ENCODE data around the gene OVOL1. TPM values are rescaled to one million over a fixed set of nuclear protein-coding genes. Genes with fewer than 3 reads are reported as not detected.
"Not testable (repeated sequence)": the region's sequence is repeated elsewhere in the genome, so short reads cannot be mapped to it uniquely, and the experiment has no call there.

Gene OVOL1
- total and polyA plus RNA-seq, 8 donors, result 0.20 to 0.45 (median 0.34) TPM

DNA sequence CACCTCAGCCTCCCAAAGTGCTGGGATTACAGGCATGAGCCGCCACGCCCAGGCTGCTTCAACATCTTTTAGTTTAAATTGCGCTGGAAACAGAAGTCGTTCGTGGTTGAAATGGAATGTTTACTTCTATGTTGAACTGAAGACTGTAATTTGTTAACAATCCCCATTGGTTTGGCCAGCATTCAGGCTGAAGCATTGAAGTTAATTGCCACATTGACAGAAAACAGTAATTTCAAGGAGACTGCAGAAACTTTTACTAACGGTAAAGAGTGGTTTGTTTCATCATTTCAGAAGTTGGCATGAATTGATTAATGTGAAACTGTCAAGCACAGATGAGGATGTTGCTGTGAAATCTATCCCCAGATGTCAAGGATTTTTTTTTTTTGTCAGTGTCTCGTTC lies 20.3 kb upstream of the OVOL1 start:
- DNase-seq (no peak), ATAC-seq (peak; percentile 28)
- H3K27me3 ChIP-seq, result no peaks in the 10 kb centered on the region
- H3K9me3 ChIP-seq, result no peaks in the 10 kb centered on the region
- no peak overlapping the region for H3K4me3 ChIP-seq
- no peak overlapping the region for H3K27ac ChIP-seq
- no peaks in the 10 kb centered on the region for H3K36me3 ChIP-seq
- H3K4me1 ChIP-seq, result peaks cover 0 to 48% of the 10 kb centered on the region in 2 donors
- intact Hi-C loops (cut with DNase I), result no loop called here
- TF ChIP-seq, protein P1, sequence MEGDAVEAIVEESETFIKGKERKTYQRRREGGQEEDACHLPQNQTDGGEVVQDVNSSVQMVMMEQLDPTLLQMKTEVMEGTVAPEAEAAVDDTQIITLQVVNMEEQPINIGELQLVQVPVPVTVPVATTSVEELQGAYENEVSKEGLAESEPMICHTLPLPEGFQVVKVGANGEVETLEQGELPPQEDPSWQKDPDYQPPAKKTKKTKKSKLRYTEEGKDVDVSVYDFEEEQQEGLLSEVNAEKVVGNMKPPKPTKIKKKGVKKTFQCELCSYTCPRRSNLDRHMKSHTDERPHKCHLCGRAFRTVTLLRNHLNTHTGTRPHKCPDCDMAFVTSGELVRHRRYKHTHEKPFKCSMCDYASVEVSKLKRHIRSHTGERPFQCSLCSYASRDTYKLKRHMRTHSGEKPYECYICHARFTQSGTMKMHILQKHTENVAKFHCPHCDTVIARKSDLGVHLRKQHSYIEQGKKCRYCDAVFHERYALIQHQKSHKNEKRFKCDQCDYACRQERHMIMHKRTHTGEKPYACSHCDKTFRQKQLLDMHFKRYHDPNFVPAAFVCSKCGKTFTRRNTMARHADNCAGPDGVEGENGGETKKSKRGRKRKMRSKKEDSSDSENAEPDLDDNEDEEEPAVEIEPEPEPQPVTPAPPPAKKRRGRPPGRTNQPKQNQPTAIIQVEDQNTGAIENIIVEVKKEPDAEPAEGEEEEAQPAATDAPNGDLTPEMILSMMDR (IDR thresholded peaks at IDR 0.05), result no peak

DNA sequence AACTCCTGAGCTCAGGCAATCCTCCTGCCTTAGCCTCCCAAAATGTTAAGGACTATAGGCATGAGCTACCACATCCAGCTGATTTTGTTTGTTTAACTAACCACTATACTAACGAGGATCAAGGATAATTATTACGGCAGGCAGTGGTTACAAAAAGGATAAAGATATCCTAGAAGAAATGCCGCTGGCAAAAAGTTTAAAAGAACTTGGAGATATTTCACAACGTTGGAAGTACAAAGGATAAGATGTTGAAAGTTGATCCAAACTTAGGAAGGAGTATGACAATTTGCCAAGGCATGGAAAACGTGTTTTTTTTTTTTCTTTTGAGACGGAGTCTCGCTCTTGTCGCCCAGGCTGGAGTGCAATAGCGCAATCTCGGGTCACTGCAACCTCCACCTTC lies 19.5 kb upstream of the OVOL1 start:
- peak overlapping the region in 1 of 2 donors; percentile 13 for H3K27ac ChIP-seq
- TF ChIP-seq, protein P1 (IDR thresholded peaks at IDR 0.05), result no peak
- intact Hi-C loops (cut with DNase I), result no loop called here
- no peaks in the 10 kb centered on the region for H3K9me3 ChIP-seq
- peaks cover 0 to 48% of the 10 kb centered on the region in 2 donors for H3K4me1 ChIP-seq
- no peaks in the 10 kb centered on the region for H3K36me3 ChIP-seq
- DNase-seq (no peak), ATAC-seq (no peak)
- no peaks in the 10 kb centered on the region for H3K27me3 ChIP-seq
- no peak overlapping the region for H3K4me3 ChIP-seq

DNA sequence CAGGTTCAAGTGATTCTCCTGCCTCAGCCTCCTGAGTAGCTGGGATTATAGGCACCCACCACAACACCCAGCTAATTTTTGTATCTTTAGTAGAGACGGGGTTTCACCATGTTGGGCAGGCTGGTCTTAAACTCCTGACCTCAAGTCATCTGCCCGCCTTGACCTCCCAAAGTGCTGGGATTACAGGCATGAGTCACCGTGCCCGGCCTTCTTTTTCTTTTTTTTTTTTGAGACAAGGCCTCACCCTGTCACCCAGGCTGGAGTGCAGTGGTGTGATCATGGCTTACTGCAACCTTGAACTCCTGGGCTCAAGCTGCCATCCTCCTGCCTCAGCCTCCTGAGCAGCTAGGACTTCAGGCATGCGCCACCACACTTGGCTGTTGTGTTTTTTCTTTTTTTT lies 19.1 kb upstream of the OVOL1 start:
- intact Hi-C loops (cut with DNase I); H3K36me3 ChIP-seq; DNase-seq; H3K4me3 ChIP-seq; H3K27me3 ChIP-seq; H3K9me3 ChIP-seq: not testable (repeated sequence)
- Histone ChIP-seq H3K4me1 (peaks cover 0 to 48% of the 10 kb centered on the region in 2 donors), H3K27ac (peak overlapping the region in 1 of 2 donors; percentile 13)
- ATAC-seq, result peak; percentile 15

DNA sequence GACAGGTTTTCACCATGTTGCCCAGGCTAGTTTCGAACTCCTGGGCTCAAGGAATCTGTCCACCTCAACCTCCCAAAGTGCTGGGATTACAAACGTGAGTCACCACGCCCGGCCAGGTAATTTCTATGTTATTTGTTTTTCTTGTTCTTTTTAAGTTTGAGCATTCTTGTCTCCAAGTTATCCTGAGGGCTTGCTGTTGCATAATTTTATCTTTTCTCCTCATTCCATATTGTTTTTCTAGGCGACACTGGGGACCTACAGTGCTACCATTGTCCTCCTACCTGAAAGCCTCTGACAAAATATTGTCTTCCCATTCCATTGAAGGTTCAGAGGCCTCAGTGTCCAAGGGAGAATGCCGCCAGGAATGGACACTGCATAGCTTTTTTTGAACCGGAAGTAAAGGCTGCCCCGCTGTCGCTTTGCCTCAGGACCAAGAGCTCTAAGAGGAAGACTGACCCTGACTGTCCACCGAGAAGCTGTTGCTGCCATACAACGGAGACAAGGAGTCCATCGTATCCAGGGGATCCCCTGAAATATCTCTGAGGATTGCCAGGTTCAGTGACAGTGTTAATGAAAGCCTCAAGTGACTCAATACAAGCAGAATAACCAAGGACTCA lies 15.8 kb upstream of the OVOL1 start:
- no peak overlapping the region for H3K27ac ChIP-seq
- no peaks in the 10 kb centered on the region for H3K9me3 ChIP-seq
- H3K36me3 ChIP-seq, result no peaks in the 10 kb centered on the region
- TF ChIP-seq, protein P1 (IDR thresholded peaks at IDR 0.05), result no peak
- DNase-seq, result no peak
- no peak for ATAC-seq
- intact Hi-C loops (cut with DNase I), result no loop called here
- H3K4me1 ChIP-seq, result peaks cover 0 to 78% of the 10 kb centered on the region in 2 donors
- no peaks in the 10 kb centered on the region for H3K27me3 ChIP-seq
- H3K4me3 ChIP-seq, result no peak overlapping the region

DNA sequence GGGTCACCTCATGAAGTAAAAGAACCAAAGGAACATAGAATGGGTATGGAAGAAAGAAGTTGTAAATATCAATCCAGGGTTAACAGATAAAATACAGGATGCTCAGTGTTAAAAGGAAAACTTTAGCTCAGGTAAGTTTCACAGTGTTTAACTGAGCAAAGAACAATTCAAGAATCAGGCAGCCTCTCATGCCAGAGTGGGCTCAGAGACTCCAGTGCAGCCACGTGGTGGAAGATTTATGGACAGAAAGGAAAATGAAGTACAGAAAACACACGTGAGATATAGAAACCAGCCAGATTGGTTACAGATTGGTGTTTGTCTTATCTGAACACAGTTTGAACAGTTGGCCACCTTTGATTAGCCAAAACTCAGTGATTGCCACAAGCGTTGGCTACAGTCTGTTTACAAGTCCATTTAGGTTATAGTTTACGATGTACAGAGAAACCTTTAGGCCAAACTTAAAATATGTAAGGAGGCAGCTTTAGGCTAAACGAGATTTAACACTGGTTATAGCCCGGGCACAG lies 15.2 kb upstream of the OVOL1 start:
- peaks cover 0 to 1% of the 10 kb centered on the region in 2 donors for H3K36me3 ChIP-seq
- TF ChIP-seq, protein P1 (IDR thresholded peaks at IDR 0.05), result no peak
- no peak for ATAC-seq
- H3K27ac ChIP-seq, result no peak overlapping the region
- DNase-seq, result no peak
- H3K4me3 ChIP-seq, result no peak overlapping the region
- intact Hi-C loops (cut with DNase I), result no loop called here
- H3K27me3 ChIP-seq, result no peaks in the 10 kb centered on the region
- no peaks in the 10 kb centered on the region for H3K9me3 ChIP-seq
- H3K4me1 ChIP-seq, result peaks cover 0 to 78% of the 10 kb centered on the region in 2 donors
